GM18526 (cell line): Measurements from ENCODE around the gene OR10G2.

ENCODE experiments used
- POLR2A ChIP-seq: IDR thresholded peaks from 3 replicates; pipeline ENCODE4 v1.6.1; 2011; ENCODE audit not compliant: insufficient read length; ENCODE audit errors: extremely low read depth

Gene OR10G2

GRCh38 chr14:21634840-21635239, at the start of gene OR10G2:
Gene OR10G2 (minus strand): TSS chr14:21634940. CDS start chr14:21634842, 98 bp downstream.
- TF ChIP-seq POLR2A, result no peak

- no peak for TF ChIP-seq POLR2A
Observed at GRCh38 chr14:21680072-21680471, 45.3 kb upstream of the OR10G2 start.

GRCh38 chr14:21675566-21675965, 40.8 kb upstream of the OR10G2 start:
- no peak for TF ChIP-seq POLR2A

GRCh38 chr14:21673718-21674117, 39.0 kb upstream of the OR10G2 start, which contains the start of gene OR4E1:
Gene OR4E1 (minus strand): TSS chr14:21673818. CDS start chr14:21670935, 2,883 bp downstream.
- TF ChIP-seq POLR2A, result no peak

GRCh38 chr14:21672116-21672515, 37.4 kb upstream of the OR10G2 start:
- TF ChIP-seq POLR2A, result no peak

GRCh38 chr14:21671371-21671770, 36.6 kb upstream of the OR10G2 start:
- TF ChIP-seq POLR2A, result no peak

GRCh38 chr14:21669284-21669683, 34.5 kb upstream of the OR10G2 start:
- TF ChIP-seq POLR2A, result no peak

- no peak for TF ChIP-seq POLR2A
Observed at GRCh38 chr14:21668377-21668776, 33.6 kb upstream of the OR10G2 start.

GRCh38 chr14:21656980-21657379, 22.2 kb upstream of the OR10G2 start:
- no peak for TF ChIP-seq POLR2A

GRCh38 chr14:21654215-21654614, 19.5 kb upstream of the OR10G2 start:
- TF ChIP-seq POLR2A, result no peak

GRCh38 chr14:21653331-21653885, 18.7 kb upstream of the OR10G2 start, which contains the start of gene OR4E2:
Gene OR4E2 (plus strand): TSS chr14:21653835. CDS start chr14:21665083, 11,248 bp downstream.
- no peak for TF ChIP-seq POLR2A

- no peak for TF ChIP-seq POLR2A
Observed at GRCh38 chr14:21652209-21652808, 17.6 kb upstream of the OR10G2 start.

GRCh38 chr14:21647380-21647779, 12.6 kb upstream of the OR10G2 start:
- TF ChIP-seq POLR2A, result no peak

GRCh38 chr14:21643407-21643806, 8.7 kb upstream of the OR10G2 start:
- TF ChIP-seq POLR2A, result no peak

- TF ChIP-seq POLR2A, result no peak
Observed at GRCh38 chr14:21642683-21643082, 7.9 kb upstream of the OR10G2 start.

- no peak for TF ChIP-seq POLR2A
Observed at GRCh38 chr14:21631084-21631483, 3.7 kb downstream of the OR10G2 start.
